Suprapubic skin (tissue), 4 donors: ENCODE results near the gene YJU2.

Experiments
- POLR2A ChIP-seq, 2 donors: fragments of 450-650 bp; IDR thresholded peaks; one replicate each; pipeline ENCODE4 v1.6.1; 2017; ENCODE audit warnings: antibody characterized with exemption in 2 of 2, mild to moderate bottlenecking in 2 of 2, moderate library complexity in 2 of 2
- POLR2AphosphoS5 ChIP-seq, 3 donors: sonication (generic); formaldehyde crosslinking; IDR thresholded peaks; one replicate each; pipeline ENCODE4 v1.6.1; 2017; ENCODE audit warnings: antibody characterized with exemption in 3 of 3
- TF ChIP-seq, protein P1 (sequence below), 2 donors: fragments of 200-600 bp in 1 of 2; fragments of 450-650 bp in 1 of 2; sonication (generic) in 1 of 2; IDR thresholded peaks; one replicate each; pipeline ENCODE4 v1.5.1; 2016 to 2019; ENCODE audit warnings: antibody characterized with exemption in 2 of 2, mild to moderate bottlenecking in 1 of 2, moderate library complexity in 1 of 2

DNA sequence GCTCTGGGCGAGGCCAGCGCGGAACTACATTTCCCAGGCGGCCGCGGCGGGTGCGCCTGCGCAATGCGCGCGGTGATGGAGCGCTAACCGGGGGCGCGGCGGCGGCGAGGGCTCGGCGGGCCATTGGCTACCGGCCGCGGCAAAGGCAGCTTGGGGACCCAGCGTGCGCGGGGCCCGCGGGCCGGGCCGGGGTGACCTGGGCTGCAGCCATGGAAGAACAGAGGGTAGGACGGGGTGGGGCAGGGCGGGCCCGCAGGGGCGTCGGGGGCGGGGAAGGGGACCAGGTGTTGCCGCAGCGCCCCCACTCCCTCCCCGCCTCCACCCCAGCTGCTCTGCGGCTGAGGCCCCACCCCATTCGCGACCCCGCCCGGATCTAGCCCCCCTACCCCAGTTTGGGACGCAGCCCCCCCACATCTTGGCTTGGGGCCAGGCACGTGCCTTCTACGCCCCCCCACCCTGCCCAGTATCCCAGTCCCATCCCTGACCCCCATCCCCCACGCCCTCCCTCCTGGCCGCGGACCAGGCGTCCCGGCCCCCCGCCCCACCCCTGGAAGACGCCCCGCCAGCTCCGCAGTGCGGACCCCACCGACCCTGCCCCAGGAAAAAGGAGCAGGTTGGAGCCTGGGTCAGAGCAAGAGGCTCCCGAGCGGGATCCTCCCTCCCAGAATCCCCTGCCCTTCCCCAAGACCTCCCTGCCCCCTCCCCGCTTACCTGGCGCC lies 57.8 kb downstream of the YJU2 start, which contains the start of gene FSD1:
- no peak for TF ChIP-seq POLR2A (IDR thresholded peaks at IDR 0.05)
- TF ChIP-seq, protein P1, sequence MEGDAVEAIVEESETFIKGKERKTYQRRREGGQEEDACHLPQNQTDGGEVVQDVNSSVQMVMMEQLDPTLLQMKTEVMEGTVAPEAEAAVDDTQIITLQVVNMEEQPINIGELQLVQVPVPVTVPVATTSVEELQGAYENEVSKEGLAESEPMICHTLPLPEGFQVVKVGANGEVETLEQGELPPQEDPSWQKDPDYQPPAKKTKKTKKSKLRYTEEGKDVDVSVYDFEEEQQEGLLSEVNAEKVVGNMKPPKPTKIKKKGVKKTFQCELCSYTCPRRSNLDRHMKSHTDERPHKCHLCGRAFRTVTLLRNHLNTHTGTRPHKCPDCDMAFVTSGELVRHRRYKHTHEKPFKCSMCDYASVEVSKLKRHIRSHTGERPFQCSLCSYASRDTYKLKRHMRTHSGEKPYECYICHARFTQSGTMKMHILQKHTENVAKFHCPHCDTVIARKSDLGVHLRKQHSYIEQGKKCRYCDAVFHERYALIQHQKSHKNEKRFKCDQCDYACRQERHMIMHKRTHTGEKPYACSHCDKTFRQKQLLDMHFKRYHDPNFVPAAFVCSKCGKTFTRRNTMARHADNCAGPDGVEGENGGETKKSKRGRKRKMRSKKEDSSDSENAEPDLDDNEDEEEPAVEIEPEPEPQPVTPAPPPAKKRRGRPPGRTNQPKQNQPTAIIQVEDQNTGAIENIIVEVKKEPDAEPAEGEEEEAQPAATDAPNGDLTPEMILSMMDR (IDR thresholded peaks at IDR 0.05), result no peak
- no peak for TF ChIP-seq POLR2AphosphoS5 (IDR thresholded peaks at IDR 0.05)
